Right lobe of liver (tissue), 6 donors: ENCODE results near the gene CHD9NB. TPM values are rescaled to one million over a fixed set of nuclear protein-coding genes. Genes with fewer than 3 reads are reported as not detected.

Experiments
- ATAC-seq, 4 donors: fragments of 200-7000 bp; cut with Tn5 transposase; one replicate each; pipeline ENCODE4 v1.9.1; 2020; ENCODE audit warnings: mild to moderate bottlenecking in 4 of 4, moderate library complexity in 4 of 4
- DNase-seq, 3 donors: peaks; one replicate each; pipeline ENCODE4 v3.0.0-alpha.2; 2020
- H3K27ac ChIP-seq, 3 donors: fragments of 200-600 bp; one replicate each; pipeline ENCODE4 v1.8.0; 2022
- H3K27me3 ChIP-seq, 2 donors: fragments of 200-600 bp; one replicate each; pipeline ENCODE4 v1.8.0; 2022
- H3K36me3 ChIP-seq, 4 donors: fragments of 200-600 bp; sonication (generic) in 1 of 4; one replicate each; pipeline versions ENCODE4 v1.5.1 to v1.8.0; 2017 to 2022; ENCODE audit warnings: control low read depth in 1 of 4
- H3K4me1 ChIP-seq, 4 donors: fragments of 200-600 bp; sonication (generic) in 1 of 4; one replicate each; pipeline versions ENCODE4 v1.5.1 to v1.8.0; 2017 to 2022; ENCODE audit warnings: control low read depth in 1 of 4
- H3K4me3 ChIP-seq, 3 donors: fragments of 200-600 bp; one replicate each; pipeline ENCODE4 v1.8.0; 2022
- H3K9me3 ChIP-seq, 4 donors: fragments of 200-600 bp; sonication (generic) in 1 of 4; one replicate each; pipeline versions ENCODE4 v1.5.1 to v1.8.0; 2017 to 2022; ENCODE audit warnings: control low read depth in 1 of 4
- POLR2A ChIP-seq: fragments of 450-650 bp; IDR thresholded peaks from one replicate; pipeline ENCODE4 v1.6.1; 2017; ENCODE audit warnings: antibody characterized with exemption, mild to moderate bottlenecking
- WGBS: methylation state at CpG from one replicate; pipeline ENCODE4 v1.1.6; 2018; ENCODE audit warnings: low coverage, low lambda C conversion rate; ENCODE audit not compliant: insufficient coverage; ENCODE audit errors: missing lambda C conversion rate; 5-methylcytosine and 5-hydroxymethylcytosine counted together
- intact Hi-C, 2 donors: fragments of 100-400 bp; cut with DNase I; formaldehyde crosslinking; loops; one replicate each; pipeline versions ENCODE4 v1.11.2 to v1.14.1; 2022
- long read RNA-seq: library from polyadenylated mRNA; unstranded; transcript quantifications from one replicate; pipeline ENCODE4 v2.0.0, GENCODE V29; 2019
- total RNA-seq, 6 experiments: library from RNA; depleted of rRNA in 2 of 6; stranded (reverse); fragments of >200 nt in 2 of 6; fragmentation: NEBNext Ultra II Directional in 3 of 6; extraction: Animal tissue kit (Norgen Biotek cat#: 25700) in 3 of 6; gene quantifications; one replicate each; pipeline versions ENCODE4 v1.1.0 to v1.2.4, GENCODE V29; 2016 to 2023
- TF ChIP-seq, protein P1 (sequence below), 4 donors: fragments of 200-600 bp in 3 of 4; fragments of 450-650 bp in 1 of 4; IDR thresholded peaks; one replicate each; pipeline versions ENCODE4 v1.5.1 to v1.8.0; 2016 to 2022; ENCODE audit warnings: antibody characterized with exemption in 4 of 4, mild to moderate bottlenecking in 2 of 4
- donor health status: DM: no; HTN: yes; CAD: no.
- donor health status: DM: no; HTN: no; CAD: no.
- donor health status: DM: no; HTN: no; CAD: no.
- donor health status: DM: no; HTN: yes; CAD: no.
- donor health status: DM: no; HTN: yes; CAD: no.

CHD9NB gene
- total RNA-seq: under 1 TPM in 4 of 6 experiments, not detected in 2; 0.25 to 0.59 (median 0.39) TPM
- long read RNA-seq: 0 reads

- TF ChIP-seq POLR2A: no peak
- TF ChIP-seq, protein P1, sequence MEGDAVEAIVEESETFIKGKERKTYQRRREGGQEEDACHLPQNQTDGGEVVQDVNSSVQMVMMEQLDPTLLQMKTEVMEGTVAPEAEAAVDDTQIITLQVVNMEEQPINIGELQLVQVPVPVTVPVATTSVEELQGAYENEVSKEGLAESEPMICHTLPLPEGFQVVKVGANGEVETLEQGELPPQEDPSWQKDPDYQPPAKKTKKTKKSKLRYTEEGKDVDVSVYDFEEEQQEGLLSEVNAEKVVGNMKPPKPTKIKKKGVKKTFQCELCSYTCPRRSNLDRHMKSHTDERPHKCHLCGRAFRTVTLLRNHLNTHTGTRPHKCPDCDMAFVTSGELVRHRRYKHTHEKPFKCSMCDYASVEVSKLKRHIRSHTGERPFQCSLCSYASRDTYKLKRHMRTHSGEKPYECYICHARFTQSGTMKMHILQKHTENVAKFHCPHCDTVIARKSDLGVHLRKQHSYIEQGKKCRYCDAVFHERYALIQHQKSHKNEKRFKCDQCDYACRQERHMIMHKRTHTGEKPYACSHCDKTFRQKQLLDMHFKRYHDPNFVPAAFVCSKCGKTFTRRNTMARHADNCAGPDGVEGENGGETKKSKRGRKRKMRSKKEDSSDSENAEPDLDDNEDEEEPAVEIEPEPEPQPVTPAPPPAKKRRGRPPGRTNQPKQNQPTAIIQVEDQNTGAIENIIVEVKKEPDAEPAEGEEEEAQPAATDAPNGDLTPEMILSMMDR (IDR thresholded peaks at IDR 0.05): no peak
- no peaks in the 10 kb centered on the region for H3K9me3 ChIP-seq
- peaks cover 0 to 49% (median 12%) of the 10 kb centered on the region in 4 donors for H3K4me1 ChIP-seq
- H3K36me3 ChIP-seq: no peaks in the 10 kb centered on the region
- H3K4me3 ChIP-seq: no peak within 1 kb of the TSS
- ATAC-seq (peak; percentile 35 to 58 (median 44)), DNase-seq (peak; percentile 52 to 85 (median 73))
- WGBS: 7% methylated on average over 2 of the region's 2 CpGs
- peak within 1 kb of the TSS in 2 of 3 donors; percentile 47 to 64 for H3K27ac ChIP-seq
- no peaks in the 10 kb centered on the region for H3K27me3 ChIP-seq
- intact Hi-C loops: no loop called here
Observed at GRCh38 chr16:53052519-53053501, at the start of gene CHD9NB. CHD9NB (minus strand) TSS chr16:53052897; CDS start chr16:53044158, 8,739 bp downstream.

DNA sequence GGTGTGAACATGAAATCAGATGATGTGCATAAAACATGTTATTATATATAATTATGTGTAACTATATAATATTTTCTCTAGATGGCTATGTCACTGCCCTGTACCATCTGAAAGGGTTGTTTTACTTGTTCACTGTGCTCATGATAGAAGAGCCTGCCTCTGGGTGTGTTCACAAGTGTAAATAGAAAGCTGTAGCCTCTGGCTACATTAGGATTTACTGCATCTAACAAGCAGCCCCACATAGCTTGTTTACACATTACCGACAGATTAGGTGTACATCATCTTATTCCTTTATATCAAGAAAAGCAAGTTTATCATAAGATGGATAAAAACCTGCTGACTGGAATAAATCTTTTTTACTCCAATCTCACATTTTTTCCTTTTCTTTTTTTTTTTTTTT is 48.2 kb upstream of the CHD9NB start:
- Histone ChIP-seq H3K27ac (peak overlapping the region in 2 of 3 donors; percentile 83 to 93), H3K4me1 (peaks cover 0 to 26% (median 12%) of the 10 kb centered on the region in 4 donors), H3K36me3 (no peaks in the 10 kb centered on the region), H3K9me3 (no peaks in the 10 kb centered on the region), H3K4me3 (no peak overlapping the region), H3K27me3 (no peaks in the 10 kb centered on the region)
- TF ChIP-seq POLR2A: no peak
- TF ChIP-seq, protein P1 (IDR thresholded peaks at IDR 0.05): no peak
- ATAC-seq (no peak), DNase-seq (no peak)
- WGBS: 80% methylated on average over 1 of the region's 1 CpG
- intact Hi-C loops: no loop called here

- WGBS: 56% methylated on average over 8 of the region's 9 CpGs
- intact Hi-C loops: no loop called here
- Histone ChIP-seq H3K27ac (peak overlapping the region; percentile 77 to 93 (median 83)), H3K4me1 (peaks cover 0 to 26% (median 12%) of the 10 kb centered on the region in 4 donors), H3K27me3 (no peaks in the 10 kb centered on the region), H3K4me3 (peak overlapping the region in 2 of 3 donors; percentile 47 to 51), H3K36me3 (no peaks in the 10 kb centered on the region), H3K9me3 (no peaks in the 10 kb centered on the region)
- DNase-seq: no peak
- ATAC-seq: no peak
- TF ChIP-seq, protein P1 (IDR thresholded peaks at IDR 0.05): no peak
- no peak for TF ChIP-seq POLR2A
Observed at GRCh38 chr16:53100131-53100748, 47.5 kb upstream of the CHD9NB start.

GRCh38 chr16:53099318-53100130 is 46.8 kb upstream of the CHD9NB start:
- Histone ChIP-seq H3K27ac (peak overlapping the region; percentile 77 to 93 (median 83)), H3K4me3 (peak overlapping the region; percentile 26 to 51 (median 47)), H3K36me3 (no peaks in the 10 kb centered on the region), H3K9me3 (no peaks in the 10 kb centered on the region), H3K27me3 (no peaks in the 10 kb centered on the region), H3K4me1 (peaks cover 0 to 27% (median 13%) of the 10 kb centered on the region in 4 donors)
- 6% methylated on average over 22 of the region's 26 CpGs for WGBS
- peak; percentile 91 to 96 (median 96) for DNase-seq
- TF ChIP-seq POLR2A: peak; percentile 54
- TF ChIP-seq, protein P1 (IDR thresholded peaks at IDR 0.05): no peak
- peak; percentile 90 to 95 (median 92) for ATAC-seq
- intact Hi-C loops: no loop called here
